SK-N-SH (cell line): ENCODE results near the gene CRAT. TPM values are rescaled to one million over a fixed set of nuclear protein-coding genes. Genes with fewer than 3 reads are reported as not detected.

Experiments
- CTCF ChIA-PET: fragments of 300-600, 350-600 bp; formaldehyde crosslinking; extraction: SDS; loops from one replicate; lab custom pipeline; 2021; lab: Yijun Ruan, JAX
- POLR2A ChIA-PET: fragments of 350-600 bp; sonication (Branson Sonifier 250); formaldehyde crosslinking; extraction: SDS; loops from one replicate; lab custom pipeline; 2020; ENCODE audit warnings: antibody characterized with exemption, inconsistent platforms; lab: Yijun Ruan, JAX
- DNase-seq: peaks from one replicate; pipeline ENCODE4 v3.0.0; 2012
- H2AFZ ChIP-seq: fragments of 200-600 bp; sonication (generic); 2 replicates; pipeline ENCODE4 v1.8.1; 2016; ENCODE audit warnings: antibody characterized with exemption, mild to moderate bottlenecking, low read depth
- H3F3A ChIP-seq: fragments of 200-600 bp; sonication (generic); replicated peaks from 2 replicates; pipeline ENCODE3; 2016; ENCODE audit warnings: antibody characterized with exemption, mild to moderate bottlenecking; ENCODE audit not compliant: insufficient read depth
- H3K27ac ChIP-seq, 2 experiments: fragments of 200-500 bp in 1 of 2; fragments of 200-600 bp in 1 of 2; sonication (Bioruptor generic) in 1 of 2; sonication (generic), shearing (Covaris generic) in 1 of 2; 2 replicates each; pipeline versions ENCODE4 v1.5.1 to v1.6.1; 2014 to 2016; ENCODE audit warnings: low read depth in 2 of 2, inconsistent platforms in 1 of 2, low read length in 1 of 2, mild to moderate bottlenecking in 1 of 2, mixed read lengths in 1 of 2
- H3K27me3 ChIP-seq: fragments of 200-600 bp; sonication (generic), shearing (Covaris generic); 2 replicates; pipeline ENCODE4 v1.6.1; 2016; ENCODE audit warnings: mixed run types; ENCODE audit not compliant: insufficient read depth
- H3K36me3 ChIP-seq, 2 experiments: fragments of 200-500 bp in 1 of 2; fragments of 200-600 bp in 1 of 2; sonication (Bioruptor generic) in 1 of 2; sonication (generic) in 1 of 2; replicated peaks in 1 of 2; 2 replicates each; pipeline versions ENCODE3 to v1.5.1; 2014 to 2016; ENCODE audit warnings: low read length in 1 of 2, mild to moderate bottlenecking in 1 of 2; ENCODE audit not compliant: insufficient read depth in 2 of 2, control insufficient read depth in 1 of 2
- H3K4me1 ChIP-seq, 2 experiments: fragments of 200-500 bp in 1 of 2; fragments of 200-600 bp in 1 of 2; sonication (Bioruptor generic) in 1 of 2; sonication (generic), shearing (Covaris generic) in 1 of 2; 2 replicates each; pipeline versions ENCODE4 v1.5.1 to v1.6.1; 2014 to 2016; ENCODE audit warnings: low read depth in 1 of 2, low read length in 1 of 2, mixed run types in 1 of 2; ENCODE audit not compliant: insufficient read depth in 2 of 2, control insufficient read depth in 1 of 2
- H3K4me2 ChIP-seq: fragments of 200-600 bp; sonication (generic), shearing (Covaris generic); 2 replicates; pipeline ENCODE4 v1.6.1; 2017; ENCODE audit warnings: mixed run types
- H3K4me3 ChIP-seq, 2 experiments: fragments of 200-500 bp in 1 of 2; fragments of 200-600 bp in 1 of 2; sonication (Bioruptor generic) in 1 of 2; sonication (generic), shearing (Covaris generic) in 1 of 2; 2 replicates each; pipeline versions ENCODE4 v1.5.1 to v1.8.1; 2014 to 2016; ENCODE audit warnings: low read depth in 2 of 2, inconsistent platforms in 1 of 2, low read length in 1 of 2, mild to moderate bottlenecking in 1 of 2, mixed read lengths in 1 of 2, moderate library complexity in 1 of 2
- H3K79me2 ChIP-seq: fragments of 200-600 bp; sonication (generic); 2 replicates; pipeline ENCODE4 v1.8.1; 2017; ENCODE audit warnings: mild to moderate bottlenecking; ENCODE audit not compliant: insufficient read depth
- H3K9ac ChIP-seq: fragments of 200-600 bp; sonication (generic); 2 replicates; pipeline ENCODE4 v1.6.1; 2017; ENCODE audit warnings: mixed run types
- H3K9me2 ChIP-seq: fragments of 200-600 bp; sonication (generic); 2 replicates; pipeline ENCODE4 v1.6.1; 2017; ENCODE audit warnings: mixed run types
- H3K9me3 ChIP-seq: fragments of 200-600 bp; sonication (generic); 2 replicates; pipeline ENCODE4 v1.6.1; 2017; ENCODE audit warnings: mixed run types, mild to moderate bottlenecking, moderate library complexity
- H4K20me1 ChIP-seq: fragments of 200-600 bp; sonication (generic); 2 replicates; pipeline ENCODE4 v1.6.1; 2017; ENCODE audit warnings: mild to moderate bottlenecking, mixed run types; ENCODE audit not compliant: insufficient read depth
- CHD2 ChIP-seq: fragments of 150-350 bp; IDR thresholded peaks from 2 replicates; pipeline ENCODE4 v1.6.1; 2018; ENCODE audit warnings: low read length; ENCODE audit not compliant: partially characterized antibody
- EP300 ChIP-seq, 2 experiments: IDR thresholded peaks; 2 replicates each; pipeline versions ENCODE4 v1.4.0 to v1.6.1; 2012; ENCODE audit warnings: borderline replicate concordance in 1 of 2, low read depth in 1 of 2, low read length in 1 of 2
- FOSL2 ChIP-seq: IDR thresholded peaks from 2 replicates; pipeline ENCODE4 v1.4.0; 2012; ENCODE audit warnings: low read depth, mild to moderate bottlenecking, moderate library complexity, borderline replicate concordance
- GATA2 ChIP-seq: sonication (generic); formaldehyde crosslinking; IDR thresholded peaks from 2 replicates; pipeline ENCODE4 v1.5.0; 2020; ENCODE audit warnings: mild to moderate bottlenecking, missing genetic modification reagents
- MAX ChIP-seq: IDR thresholded peaks from 2 replicates; pipeline ENCODE4 v1.4.0; 2012; ENCODE audit warnings: low read depth
- MXI1 ChIP-seq: IDR thresholded peaks from 2 replicates; pipeline ENCODE4 v1.6.1; 2012; ENCODE audit warnings: mild to moderate bottlenecking, low read depth, low read length, improper control_type of control experiment
- RAD21 ChIP-seq: IDR thresholded peaks from 2 replicates; pipeline ENCODE4 v1.6.1; 2012; ENCODE audit warnings: mild to moderate bottlenecking, low read length
- TEAD4 ChIP-seq: IDR thresholded peaks from 2 replicates; pipeline ENCODE4 v1.4.0; 2012; ENCODE audit warnings: mild to moderate bottlenecking, borderline replicate concordance; ENCODE audit not compliant: insufficient read depth
- USF2 ChIP-seq: fragments of 150-350 bp; IDR thresholded peaks from 2 replicates; pipeline ENCODE4 v1.6.1; 2017; ENCODE audit warnings: antibody characterized with exemption, low read length, low read depth, borderline replicate concordance
- WGBS: methylation state at CpG from one replicate; pipeline ENCODE4 v1.1.6; 2017; ENCODE audit warnings: low lambda C conversion rate; 5-methylcytosine and 5-hydroxymethylcytosine counted together
- polyA plus RNA-seq, 3 experiments: library from polyadenylated mRNA; depleted of rRNA; stranded (reverse); fragments of >200 nt; gene quantifications; 2 replicates each; pipeline ENCODE4 v1.2.3, GENCODE V29; 2012

Gene CRAT
- polyA plus RNA-seq, 1 of the 3 experiments (the other 2 are of a cell fraction): 44.5 TPM

GRCh38 chr9:129128689-129129088 lies 18.1 kb upstream of the CRAT start:
- Histone ChIP-seq H3K79me2 (peaks cover 15% of the 10 kb centered on the region), H3K4me2 (no peak overlapping the region), H4K20me1 (no peaks in the 10 kb centered on the region), H3F3A (peaks cover 4% of the 10 kb centered on the region), H3K9ac (no peak overlapping the region), H2AFZ (no peak overlapping the region), H3K27me3 (no peaks in the 10 kb centered on the region), H3K36me3 (peaks cover 8 to 35% of the 10 kb centered on the region in 2 experiments), H3K9me2 (no peaks in the 10 kb centered on the region), H3K27ac (no peak overlapping the region), H3K4me3 (no peak overlapping the region), H3K9me3 (no peaks in the 10 kb centered on the region), H3K4me1 (peaks cover 3 to 12% of the 10 kb centered on the region in 2 experiments; a peak in 2 of 4 replicates)
- CTCF ChIA-PET: interaction anchor here (1.0 to 16.0 kb wide), 2 partner anchors 13 to 482 kb away, joined by 4 to 211 read pairs; no protein-coding TSS in a partner anchor
- no peak for DNase-seq
- POLR2A ChIA-PET: no interaction called here
- WGBS: 96% methylated on average over 5 of the region's 5 CpGs
- TF ChIP-seq CHD2 (no peak), FOSL2 (no peak), RAD21 (no peak)

GRCh38 chr9:129126749-129127618 lies 16.4 kb upstream of the CRAT start:
- WGBS: 89% methylated on average over 10 of the region's 10 CpGs
- Histone ChIP-seq H3K27me3 (no peaks in the 10 kb centered on the region), H3K27ac (peak overlapping the region in 1 of 2 experiments; percentile 71; a peak in 2 of 4 replicates), H3F3A (peaks cover 4% of the 10 kb centered on the region), H3K9ac (no peak overlapping the region), H3K4me2 (no peak overlapping the region), H4K20me1 (no peaks in the 10 kb centered on the region), H3K4me1 (peaks cover 4 to 12% of the 10 kb centered on the region in 2 experiments; a peak in 3 of 4 replicates), H3K36me3 (peaks cover 5 to 31% of the 10 kb centered on the region in 2 experiments), H3K9me3 (no peaks in the 10 kb centered on the region), H3K79me2 (peaks cover 23% of the 10 kb centered on the region), H2AFZ (no peak overlapping the region), H3K9me2 (no peaks in the 10 kb centered on the region), H3K4me3 (no peak overlapping the region)
- ChIA-PET POLR2A (interaction anchor here (0.5 to 1.1 kb wide), 6 partner anchors 9 to 479 kb away, joined by 3 to 4 read pairs (median 3); partner anchors contain the start of gene IER5L), CTCF (interaction anchor here (0.6 to 16.0 kb wide), 7 partner anchors 14 to 716 kb away, joined by 3 to 211 read pairs (median 3); no protein-coding TSS in a partner anchor)
- peak; percentile 56 for DNase-seq
- no peak for TF ChIP-seq MAX
- TF ChIP-seq GATA2 (CRISPR knock-in tag): peak; percentile 62
- TF ChIP-seq EP300 (IDR thresholded peaks at IDR 0.05; ENCODE audit: borderline replicate concordance in 1 of 2, low read depth in 1 of 2, low read length in 1 of 2): no peak
- peak; percentile 31; the same call in 1 of the 2 replicates for TF ChIP-seq MXI1
- no peak for TF ChIP-seq USF2
- TF ChIP-seq TEAD4: no peak
